GM12878 (cell line): ENCODE data around the gene LIMCH1.

Experiments
- EZH2 ChIP-seq: IDR thresholded peaks from 2 replicates; pipeline ENCODE4 v1.6.1; 2012; ENCODE audit warnings: low read depth, mild to moderate bottlenecking, control low read depth, inconsistent platforms, low read length, borderline replicate concordance; ENCODE audit not compliant: control insufficient read depth
- NFIC ChIP-seq: IDR thresholded peaks from 2 replicates; pipeline ENCODE4 v1.6.1; 2012; ENCODE audit warnings: low read depth, mild to moderate bottlenecking, inconsistent platforms, low read length, moderate library complexity
- POLR2AphosphoS5 ChIP-seq: IDR thresholded peaks from 2 replicates; pipeline ENCODE4 v1.6.1; 2011; ENCODE audit warnings: mild to moderate bottlenecking, low read length, inconsistent platforms
- SMAD5 ChIP-seq: IDR thresholded peaks from 2 replicates; pipeline ENCODE4 v1.6.1; 2016; ENCODE audit warnings: antibody characterized with exemption, low read depth
- TF ChIP-seq, protein P1 (sequence below): IDR thresholded peaks from 2 replicates; pipeline ENCODE4 v1.6.1; 2012; ENCODE audit warnings: low read depth, low read length, improper control_type of control experiment
- TF ChIP-seq, protein P2 (sequence below): IDR thresholded peaks from 2 replicates; pipeline ENCODE4 v1.6.1; 2011; ENCODE audit warnings: low read depth, mild to moderate bottlenecking, low read length, moderate library complexity, borderline replicate concordance; ENCODE audit errors: extremely low read depth
- TF ChIP-seq, protein P3 (sequence below): IDR thresholded peaks from 2 replicates; pipeline ENCODE4 v1.6.1; 2011; ENCODE audit warnings: mild to moderate bottlenecking, low read depth, low read length, moderate library complexity; ENCODE audit not compliant: insufficient replicate concordance
- TF ChIP-seq, protein P4 (sequence below), 3 experiments: IDR thresholded peaks in 2 of 3; conservative IDR thresholded peaks in 1 of 3; 2 replicates each; pipeline ENCODE4 v1.5.1; 2011; ENCODE audit warnings: low read depth in 3 of 3, low read length in 3 of 3, mild to moderate bottlenecking in 3 of 3, control low read depth in 2 of 3, moderate library complexity in 2 of 3, inconsistent platforms in 1 of 3, mixed read lengths in 1 of 3; ENCODE audit not compliant: control insufficient read depth in 2 of 3, insufficient read depth in 1 of 3; ENCODE audit errors: extremely low read depth in 1 of 3

DNA sequence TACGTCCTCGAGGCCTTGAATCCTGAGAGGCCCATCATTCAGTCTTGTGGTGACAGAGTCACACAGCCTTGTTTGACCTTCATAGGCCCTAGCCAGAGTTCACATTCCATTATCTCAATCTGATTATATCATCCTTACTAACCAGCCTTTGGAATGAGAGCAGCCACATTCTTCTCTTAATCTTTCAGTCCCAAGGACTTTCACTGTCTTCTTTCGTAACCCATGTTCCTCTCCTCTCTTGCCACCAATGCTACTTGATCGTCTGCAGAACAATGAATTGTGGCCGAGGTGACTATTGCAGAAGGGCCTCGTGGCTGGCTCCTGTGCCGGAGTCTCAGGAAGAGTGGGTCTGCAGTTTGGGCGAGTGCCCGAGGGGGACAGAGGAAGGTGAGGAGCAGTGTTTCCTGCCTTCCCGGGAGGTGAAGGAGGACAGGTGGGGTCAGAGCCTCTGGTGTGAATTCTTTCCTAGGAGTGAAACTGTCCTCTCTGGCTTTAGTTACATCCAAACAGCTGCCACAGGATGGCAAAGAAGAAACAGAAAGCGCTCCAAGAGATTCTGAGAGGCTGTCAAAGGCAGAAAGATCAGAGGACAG, 94.6 kb downstream of the LIMCH1 start:
- TF ChIP-seq SMAD5 (no peak), NFIC (no peak), EZH2 (no peak), POLR2AphosphoS5 (no peak)
- TF ChIP-seq, protein P1, sequence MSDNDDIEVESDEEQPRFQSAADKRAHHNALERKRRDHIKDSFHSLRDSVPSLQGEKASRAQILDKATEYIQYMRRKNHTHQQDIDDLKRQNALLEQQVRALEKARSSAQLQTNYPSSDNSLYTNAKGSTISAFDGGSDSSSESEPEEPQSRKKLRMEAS, result no peak
- TF ChIP-seq, protein P2, sequence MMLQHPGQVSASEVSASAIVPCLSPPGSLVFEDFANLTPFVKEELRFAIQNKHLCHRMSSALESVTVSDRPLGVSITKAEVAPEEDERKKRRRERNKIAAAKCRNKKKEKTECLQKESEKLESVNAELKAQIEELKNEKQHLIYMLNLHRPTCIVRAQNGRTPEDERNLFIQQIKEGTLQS, result no peak
- TF ChIP-seq, protein P3, sequence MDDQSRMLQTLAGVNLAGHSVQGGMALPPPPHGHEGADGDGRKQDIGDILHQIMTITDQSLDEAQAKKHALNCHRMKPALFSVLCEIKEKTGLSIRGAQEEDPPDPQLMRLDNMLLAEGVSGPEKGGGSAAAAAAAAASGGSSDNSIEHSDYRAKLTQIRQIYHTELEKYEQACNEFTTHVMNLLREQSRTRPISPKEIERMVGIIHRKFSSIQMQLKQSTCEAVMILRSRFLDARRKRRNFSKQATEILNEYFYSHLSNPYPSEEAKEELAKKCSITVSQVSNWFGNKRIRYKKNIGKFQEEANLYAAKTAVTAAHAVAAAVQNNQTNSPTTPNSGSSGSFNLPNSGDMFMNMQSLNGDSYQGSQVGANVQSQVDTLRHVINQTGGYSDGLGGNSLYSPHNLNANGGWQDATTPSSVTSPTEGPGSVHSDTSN, result no peak
- TF ChIP-seq, protein P4, sequence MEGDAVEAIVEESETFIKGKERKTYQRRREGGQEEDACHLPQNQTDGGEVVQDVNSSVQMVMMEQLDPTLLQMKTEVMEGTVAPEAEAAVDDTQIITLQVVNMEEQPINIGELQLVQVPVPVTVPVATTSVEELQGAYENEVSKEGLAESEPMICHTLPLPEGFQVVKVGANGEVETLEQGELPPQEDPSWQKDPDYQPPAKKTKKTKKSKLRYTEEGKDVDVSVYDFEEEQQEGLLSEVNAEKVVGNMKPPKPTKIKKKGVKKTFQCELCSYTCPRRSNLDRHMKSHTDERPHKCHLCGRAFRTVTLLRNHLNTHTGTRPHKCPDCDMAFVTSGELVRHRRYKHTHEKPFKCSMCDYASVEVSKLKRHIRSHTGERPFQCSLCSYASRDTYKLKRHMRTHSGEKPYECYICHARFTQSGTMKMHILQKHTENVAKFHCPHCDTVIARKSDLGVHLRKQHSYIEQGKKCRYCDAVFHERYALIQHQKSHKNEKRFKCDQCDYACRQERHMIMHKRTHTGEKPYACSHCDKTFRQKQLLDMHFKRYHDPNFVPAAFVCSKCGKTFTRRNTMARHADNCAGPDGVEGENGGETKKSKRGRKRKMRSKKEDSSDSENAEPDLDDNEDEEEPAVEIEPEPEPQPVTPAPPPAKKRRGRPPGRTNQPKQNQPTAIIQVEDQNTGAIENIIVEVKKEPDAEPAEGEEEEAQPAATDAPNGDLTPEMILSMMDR (IDR thresholded peaks at IDR 0.05 in 2 of 3, conservative IDR thresholded peaks at IDR 0.05 in 1 of 3; ENCODE audit: control insufficient read depth in 2 of 3, extremely low read depth in 1 of 3, insufficient read depth in 1 of 3, low read depth in 3 of 3, low read length in 3 of 3), result no peak
